GM12872 (cell line): ENCODE data around the gene IGLON5.

ENCODE experiments used
- TF ChIP-seq, protein P1 (sequence below): IDR thresholded peaks from 3 replicates; pipeline ENCODE4 v1.5.1; 2011; ENCODE audit warnings: low read depth, mild to moderate bottlenecking, low read length, moderate library complexity; ENCODE audit not compliant: insufficient read depth

Gene IGLON5

DNA sequence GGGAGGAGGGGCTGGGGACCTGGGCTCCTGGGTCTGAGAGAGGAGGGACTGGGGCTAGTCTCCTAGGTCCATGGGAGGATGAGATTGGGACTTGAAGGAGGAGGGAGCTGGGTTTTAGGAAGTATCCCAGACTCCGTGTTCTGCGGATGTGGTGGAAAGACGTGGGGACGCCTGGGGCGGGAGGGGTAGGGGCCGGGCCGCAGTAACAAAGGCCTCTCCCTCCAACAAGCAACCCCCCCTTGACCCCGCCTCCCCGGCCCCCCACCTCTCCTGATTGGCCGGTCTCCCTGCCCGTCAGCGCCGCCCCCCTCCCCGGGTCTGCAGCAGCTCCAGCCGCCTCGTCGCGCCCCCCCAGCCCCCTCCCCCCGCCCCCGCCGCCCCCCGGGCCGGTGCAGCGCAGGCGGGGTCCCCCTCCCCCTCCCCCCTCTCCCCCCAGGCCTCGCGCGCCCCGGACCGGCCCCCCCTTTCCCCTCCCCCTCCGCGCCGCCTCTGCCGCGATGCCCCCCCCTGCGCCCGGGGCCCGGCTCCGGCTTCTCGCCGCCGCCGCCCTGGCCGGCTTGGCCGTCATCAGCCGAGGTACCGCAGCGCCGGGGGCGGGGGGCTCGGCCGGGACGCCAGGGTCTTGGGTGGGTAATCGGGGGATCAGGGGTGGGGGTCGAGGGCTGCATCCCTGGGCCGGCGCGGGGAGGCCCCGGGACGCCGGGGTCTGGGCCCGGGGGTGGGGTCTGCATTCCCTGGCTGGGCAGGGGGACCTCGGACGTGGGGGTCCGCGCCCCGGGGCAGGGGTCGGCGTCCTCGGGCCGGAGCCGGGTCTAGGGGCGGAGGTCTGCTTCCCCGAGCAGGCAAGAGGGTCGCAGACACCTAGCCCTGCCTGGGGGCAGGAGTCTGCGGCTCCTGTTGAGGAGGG is at the start of gene IGLON5:
TSS of gene IGLON5 (plus strand) at position 294 of the 907 bp plus-strand sequence. CDS start at position 498, 204 bp downstream.
- TF ChIP-seq, protein P1, sequence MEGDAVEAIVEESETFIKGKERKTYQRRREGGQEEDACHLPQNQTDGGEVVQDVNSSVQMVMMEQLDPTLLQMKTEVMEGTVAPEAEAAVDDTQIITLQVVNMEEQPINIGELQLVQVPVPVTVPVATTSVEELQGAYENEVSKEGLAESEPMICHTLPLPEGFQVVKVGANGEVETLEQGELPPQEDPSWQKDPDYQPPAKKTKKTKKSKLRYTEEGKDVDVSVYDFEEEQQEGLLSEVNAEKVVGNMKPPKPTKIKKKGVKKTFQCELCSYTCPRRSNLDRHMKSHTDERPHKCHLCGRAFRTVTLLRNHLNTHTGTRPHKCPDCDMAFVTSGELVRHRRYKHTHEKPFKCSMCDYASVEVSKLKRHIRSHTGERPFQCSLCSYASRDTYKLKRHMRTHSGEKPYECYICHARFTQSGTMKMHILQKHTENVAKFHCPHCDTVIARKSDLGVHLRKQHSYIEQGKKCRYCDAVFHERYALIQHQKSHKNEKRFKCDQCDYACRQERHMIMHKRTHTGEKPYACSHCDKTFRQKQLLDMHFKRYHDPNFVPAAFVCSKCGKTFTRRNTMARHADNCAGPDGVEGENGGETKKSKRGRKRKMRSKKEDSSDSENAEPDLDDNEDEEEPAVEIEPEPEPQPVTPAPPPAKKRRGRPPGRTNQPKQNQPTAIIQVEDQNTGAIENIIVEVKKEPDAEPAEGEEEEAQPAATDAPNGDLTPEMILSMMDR: no peak

DNA sequence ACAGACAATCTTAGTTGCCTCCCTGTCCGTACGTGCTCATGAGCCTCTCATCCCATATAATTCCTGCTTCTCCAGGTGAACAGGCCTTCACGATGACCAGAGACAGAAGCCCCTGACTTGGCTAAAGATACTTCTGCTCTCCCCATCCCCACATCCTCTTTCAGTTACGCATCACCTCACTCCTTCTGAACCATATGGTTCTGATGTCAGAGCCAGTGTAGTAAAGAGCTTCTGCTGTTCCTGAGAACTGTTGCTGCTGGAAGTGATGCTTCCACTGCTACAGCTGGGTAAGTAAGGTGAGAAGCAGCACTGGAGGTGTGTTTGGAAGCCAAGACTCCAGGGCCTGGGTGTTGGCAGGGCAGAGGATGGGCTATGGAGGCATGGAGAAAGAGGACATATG is 47.6 kb upstream of the IGLON5 start:
- TF ChIP-seq, protein P1: no peak

DNA sequence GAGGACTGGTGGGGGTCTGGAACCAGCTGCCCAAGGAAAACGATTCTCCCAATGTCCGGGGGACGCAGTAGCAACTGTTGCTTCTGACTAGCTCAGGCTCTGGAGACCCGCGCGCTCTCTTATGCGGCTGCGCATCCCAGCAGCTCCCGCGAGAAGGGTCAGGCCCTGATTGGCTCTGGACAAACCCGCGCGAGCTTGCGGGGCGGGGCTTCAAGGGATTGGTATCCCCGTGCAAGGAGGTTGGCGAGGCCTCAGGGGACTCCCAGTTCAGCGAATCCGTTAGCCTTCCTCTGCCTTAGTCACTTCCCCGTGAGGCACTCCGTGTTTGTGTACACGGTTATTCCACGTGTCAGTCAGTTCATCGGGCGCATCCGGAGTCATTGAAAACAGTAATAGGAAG is 40.4 kb upstream of the IGLON5 start:
- TF ChIP-seq, protein P1: no peak

DNA sequence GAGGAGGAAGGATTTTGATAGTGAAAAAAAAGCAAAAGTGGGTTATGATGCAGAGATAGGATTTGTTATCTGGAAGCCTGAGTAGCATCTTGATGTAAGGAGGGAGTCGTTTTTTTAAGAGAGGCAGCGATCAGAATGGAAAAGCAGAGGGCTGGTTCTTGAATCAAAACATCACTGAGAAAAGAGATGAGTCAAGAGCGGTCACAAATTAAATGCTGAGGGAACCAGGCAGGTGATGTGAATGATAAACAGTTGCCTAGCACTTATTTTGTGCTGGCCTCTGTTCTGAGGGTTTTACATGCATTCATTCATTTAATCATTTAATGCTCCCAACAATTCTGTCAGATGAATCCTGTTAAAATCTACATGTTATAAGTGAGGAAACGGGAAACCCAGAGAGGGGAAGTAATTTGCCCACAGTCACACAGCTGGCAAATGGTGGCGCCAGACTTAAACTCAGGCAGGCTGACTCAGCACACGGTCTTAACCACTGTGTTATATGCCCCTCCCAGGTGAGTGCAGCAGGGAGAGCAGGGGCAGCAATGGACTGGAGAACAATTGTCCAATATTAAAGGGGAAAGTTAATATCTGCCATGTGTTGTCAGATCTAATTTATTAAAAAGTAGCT is 39.1 kb upstream of the IGLON5 start:
- TF ChIP-seq, protein P1: no peak

DNA sequence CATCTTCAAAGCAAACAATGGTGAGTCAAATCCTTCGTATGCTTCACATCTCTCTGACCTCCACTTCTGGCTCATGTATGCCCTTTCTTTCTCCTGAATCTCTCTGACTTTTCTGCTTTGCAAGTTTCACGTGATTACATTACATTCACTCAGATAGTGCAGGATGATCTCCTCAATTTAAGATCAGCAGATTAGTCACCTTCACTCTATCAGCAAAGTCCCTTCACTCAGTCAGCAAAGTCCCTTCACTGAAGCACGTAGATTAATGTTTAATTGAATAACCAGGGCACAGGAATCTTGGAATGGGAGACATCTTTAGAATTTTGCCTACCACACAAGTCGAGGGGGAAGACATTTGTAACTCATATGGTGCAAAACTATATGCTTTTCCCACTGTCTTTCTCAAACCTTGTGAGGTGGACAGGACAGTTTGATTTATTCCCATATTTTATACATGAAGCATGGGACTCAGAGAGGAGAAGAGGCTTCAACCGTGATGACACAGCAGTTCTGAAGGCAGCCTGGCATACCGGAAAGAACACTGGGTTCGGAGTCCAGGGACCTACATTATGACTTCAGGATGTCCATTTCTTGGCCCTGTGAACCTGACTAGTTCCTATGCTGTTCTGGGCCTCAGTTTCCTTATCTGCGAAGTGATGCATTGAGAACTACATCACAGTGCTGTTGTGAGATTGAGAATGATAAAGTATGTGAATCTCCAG is 37.2 kb upstream of the IGLON5 start:
- TF ChIP-seq, protein P1: no peak

DNA sequence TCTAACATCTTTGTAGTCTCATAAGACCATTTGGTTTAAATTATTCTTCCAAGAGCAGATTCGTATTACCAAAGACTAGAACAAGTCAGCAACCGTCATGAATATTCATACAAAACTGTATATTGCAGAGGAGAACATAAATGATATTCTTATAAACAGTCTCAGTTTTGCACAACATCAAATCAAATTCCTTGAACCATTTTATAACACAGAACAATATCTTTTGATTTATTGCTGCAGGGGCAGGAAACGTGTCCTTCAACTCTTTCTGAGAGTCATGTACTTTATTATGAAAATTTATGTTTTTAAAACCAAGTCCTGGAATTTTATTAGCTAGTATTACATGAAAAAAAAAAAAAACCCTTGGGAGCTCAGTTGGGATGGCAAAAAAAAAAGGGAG is 34.3 kb upstream of the IGLON5 start:
- TF ChIP-seq, protein P1: no peak

DNA sequence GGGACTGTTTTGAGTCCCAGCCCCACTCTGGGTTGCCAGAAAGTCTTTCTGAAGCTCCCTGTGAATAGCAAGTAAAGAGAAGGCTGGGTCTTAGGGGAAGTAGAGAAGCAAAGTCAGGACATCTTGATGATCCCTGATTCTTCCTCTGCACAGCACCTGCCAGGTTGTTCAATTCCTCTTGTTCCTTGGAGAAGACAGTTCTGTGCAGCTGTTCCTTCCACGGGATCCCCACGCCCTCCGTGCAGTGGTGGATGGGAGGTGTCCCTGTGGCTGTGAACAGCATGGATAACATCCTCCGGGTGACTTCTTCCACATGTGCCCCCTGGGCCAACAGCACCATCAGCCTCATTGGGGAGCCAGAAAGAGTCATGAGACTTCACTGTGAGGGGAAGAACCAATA is 29.1 kb upstream of the IGLON5 start:
- TF ChIP-seq, protein P1: no peak
